Epithelial cell of esophagus (primary cell): ENCODE data around the gene VCL.

Experiments used
- DNase-seq: peaks from one replicate; pipeline ENCODE4 v3.0.0; 2010; ENCODE audit warnings: low read depth
- H3K4me3 ChIP-seq: 2 replicates; pipeline ENCODE4 v1.5.1; 2011; ENCODE audit warnings: mild to moderate bottlenecking, low read length, control low read depth
- TF ChIP-seq, protein P1 (sequence below): IDR thresholded peaks from 2 replicates; pipeline ENCODE4 v1.5.1; 2011; ENCODE audit warnings: low read depth, mild to moderate bottlenecking, low read length, control low read depth, inconsistent platforms; ENCODE audit not compliant: insufficient read depth; ENCODE audit errors: missing control alignments

VCL gene

DNA sequence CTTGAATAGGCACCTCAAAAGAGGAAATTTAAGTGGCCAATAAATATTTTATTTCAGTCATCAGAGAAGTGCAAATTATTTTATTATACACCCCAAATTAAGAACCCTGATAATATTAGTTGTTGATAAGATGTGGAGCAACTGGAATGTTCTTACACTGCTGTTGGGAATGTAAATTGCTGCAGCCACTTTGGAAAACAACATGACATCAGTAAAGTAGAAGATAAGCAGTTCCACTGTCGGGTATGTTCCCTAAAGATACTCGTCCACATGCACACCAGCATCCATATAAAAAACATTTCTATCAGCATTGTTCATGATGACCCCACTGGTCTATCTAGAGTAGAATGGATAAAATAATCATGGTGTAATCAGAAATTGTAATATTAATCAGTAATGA lies 46.5 kb downstream of the VCL start:
- no peak for DNase-seq
- TF ChIP-seq, protein P1, sequence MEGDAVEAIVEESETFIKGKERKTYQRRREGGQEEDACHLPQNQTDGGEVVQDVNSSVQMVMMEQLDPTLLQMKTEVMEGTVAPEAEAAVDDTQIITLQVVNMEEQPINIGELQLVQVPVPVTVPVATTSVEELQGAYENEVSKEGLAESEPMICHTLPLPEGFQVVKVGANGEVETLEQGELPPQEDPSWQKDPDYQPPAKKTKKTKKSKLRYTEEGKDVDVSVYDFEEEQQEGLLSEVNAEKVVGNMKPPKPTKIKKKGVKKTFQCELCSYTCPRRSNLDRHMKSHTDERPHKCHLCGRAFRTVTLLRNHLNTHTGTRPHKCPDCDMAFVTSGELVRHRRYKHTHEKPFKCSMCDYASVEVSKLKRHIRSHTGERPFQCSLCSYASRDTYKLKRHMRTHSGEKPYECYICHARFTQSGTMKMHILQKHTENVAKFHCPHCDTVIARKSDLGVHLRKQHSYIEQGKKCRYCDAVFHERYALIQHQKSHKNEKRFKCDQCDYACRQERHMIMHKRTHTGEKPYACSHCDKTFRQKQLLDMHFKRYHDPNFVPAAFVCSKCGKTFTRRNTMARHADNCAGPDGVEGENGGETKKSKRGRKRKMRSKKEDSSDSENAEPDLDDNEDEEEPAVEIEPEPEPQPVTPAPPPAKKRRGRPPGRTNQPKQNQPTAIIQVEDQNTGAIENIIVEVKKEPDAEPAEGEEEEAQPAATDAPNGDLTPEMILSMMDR = no peak

DNA sequence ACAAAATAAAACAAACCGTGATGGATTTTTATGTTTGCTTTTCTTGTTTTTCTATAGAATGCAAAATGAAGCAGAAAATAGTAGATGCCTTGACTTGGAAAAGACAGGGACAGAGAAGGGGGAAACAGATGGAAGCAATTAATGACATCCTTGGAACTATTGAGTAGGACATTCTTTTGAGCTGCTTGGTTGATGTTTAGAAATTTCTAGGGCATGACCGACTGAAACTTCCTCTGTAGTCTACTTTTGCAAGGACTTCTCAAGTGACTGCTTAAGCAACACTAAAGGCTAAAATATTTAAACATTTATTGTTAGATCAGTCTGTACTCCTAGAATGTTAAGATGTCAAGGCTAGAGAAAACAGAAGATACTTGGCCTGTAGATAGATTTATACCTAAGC lies 49.4 kb downstream of the VCL start:
- DNase-seq = no peak
- no peak overlapping the region for H3K4me3 ChIP-seq
- TF ChIP-seq, protein P1 = no peak

More for the DNA sequence above, 46.5 kb downstream of the VCL start:
- no peak overlapping the region for H3K4me3 ChIP-seq

DNA sequence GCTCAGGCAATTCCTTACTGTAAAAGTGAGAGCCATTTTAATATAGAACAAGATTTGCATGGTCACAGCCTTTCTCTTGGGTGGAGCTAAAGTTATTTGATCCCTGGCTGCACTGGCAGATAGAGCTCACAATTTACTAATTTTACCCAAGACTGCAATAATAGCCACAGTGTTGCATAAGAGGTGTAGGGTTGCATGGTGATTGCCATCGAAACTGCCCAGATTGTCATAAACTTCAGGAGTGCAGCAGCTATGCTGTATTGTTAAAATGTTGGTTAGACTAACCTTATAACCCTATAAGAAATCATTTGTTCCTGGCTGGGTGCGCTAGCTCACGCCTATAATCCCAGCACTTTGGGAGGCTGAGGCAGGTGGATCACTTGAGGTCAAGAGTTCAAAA lies 50.0 kb downstream of the VCL start:
- DNase-seq = no peak
- TF ChIP-seq, protein P1 = no peak
- H3K4me3 ChIP-seq = no peak overlapping the region

DNA sequence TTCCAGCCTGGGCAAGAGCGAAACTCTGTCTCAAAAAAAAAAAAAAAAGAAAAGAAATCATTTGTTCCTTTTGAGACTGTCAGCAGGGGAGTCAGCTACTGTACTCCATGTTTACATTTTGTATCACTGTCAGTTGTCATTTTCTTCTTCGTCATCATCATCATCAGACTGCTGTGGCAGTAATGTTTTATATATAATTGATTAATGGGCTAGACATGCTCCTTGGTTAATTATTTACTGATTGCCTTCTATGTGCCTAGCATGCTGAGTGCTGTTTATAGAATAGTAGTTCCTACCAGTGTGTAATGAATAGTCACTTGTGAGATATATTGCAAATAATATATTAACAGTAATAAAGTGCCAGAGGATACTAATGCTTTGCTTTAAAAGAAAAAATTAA lies 50.5 kb downstream of the VCL start:
- no peak for DNase-seq
- no peak overlapping the region for H3K4me3 ChIP-seq
- TF ChIP-seq, protein P1 = no peak

DNA sequence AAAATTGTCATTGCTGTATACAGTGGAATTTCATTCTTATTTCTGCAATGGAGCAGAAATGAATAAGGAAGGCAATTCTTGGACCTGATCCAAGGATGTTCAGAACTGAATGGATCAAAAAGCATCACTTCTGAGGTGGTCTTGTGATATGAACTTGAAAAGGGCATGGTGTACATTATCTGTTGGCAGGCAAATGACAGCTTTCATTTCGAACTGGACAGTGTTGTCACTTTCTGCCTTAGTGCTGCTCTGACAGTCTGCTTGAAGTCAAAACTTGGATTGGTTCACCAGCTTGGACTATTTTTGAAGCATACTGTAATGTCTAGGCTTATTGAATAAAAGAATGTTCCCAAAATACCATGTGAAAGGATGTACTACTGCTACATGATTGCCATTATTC lies 52.0 kb downstream of the VCL start:
- H3K4me3 ChIP-seq = no peak overlapping the region

DNA sequence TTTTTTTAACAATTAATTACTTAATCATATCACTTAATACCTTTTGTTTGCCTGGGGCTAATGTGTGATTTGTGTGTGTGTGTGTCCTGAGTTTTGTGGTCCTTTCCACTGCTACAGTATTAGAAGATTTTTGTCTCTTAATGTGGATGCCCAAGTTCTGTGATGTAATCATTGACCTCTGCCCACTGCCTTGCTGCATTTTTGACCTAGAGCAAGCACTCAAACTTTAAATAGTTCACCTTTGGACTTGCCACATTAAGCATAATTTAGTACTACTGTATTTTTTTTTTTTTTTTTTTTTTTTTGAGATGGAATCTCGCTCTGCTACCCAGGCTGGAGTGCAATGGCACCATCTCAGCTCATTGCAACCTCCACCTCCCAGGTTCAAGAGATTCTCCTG lies 52.7 kb downstream of the VCL start:
- no peak for DNase-seq
- TF ChIP-seq, protein P1 = no peak
- H3K4me3 ChIP-seq = no peak overlapping the region

More for the DNA sequence above, 52.0 kb downstream of the VCL start:
- no peak for DNase-seq
- TF ChIP-seq, protein P1 = no peak

DNA sequence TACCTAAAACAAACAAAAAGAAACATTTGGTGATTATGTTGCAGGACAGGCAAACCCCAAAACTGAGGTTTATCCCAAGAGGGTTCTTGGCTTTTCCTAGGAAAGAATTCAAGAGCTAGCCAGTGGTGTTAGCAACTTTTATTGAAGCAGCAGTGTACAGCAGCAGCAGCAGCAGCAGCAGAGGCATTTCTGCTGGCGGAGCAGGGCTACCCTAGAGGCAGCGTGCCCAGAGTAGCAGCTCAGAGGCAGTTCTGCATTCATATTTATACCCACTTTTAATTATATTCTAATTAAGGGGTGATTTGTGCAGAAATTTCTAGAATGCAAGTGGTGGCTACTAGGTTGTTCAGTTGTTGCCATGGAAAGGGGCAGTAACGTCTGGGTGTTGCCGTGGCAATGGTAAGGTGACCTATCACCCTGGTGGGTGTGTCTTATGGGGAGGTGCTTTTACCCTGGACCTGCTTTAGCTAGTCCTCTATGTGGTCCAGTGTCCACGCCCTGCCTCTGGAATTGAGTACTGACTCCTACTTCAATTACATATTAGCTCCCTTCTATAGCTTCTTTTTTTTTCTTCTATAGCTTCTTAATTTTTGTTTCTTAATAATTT lies 53.9 kb downstream of the VCL start:
- no peak overlapping the region for H3K4me3 ChIP-seq
- DNase-seq = peak; percentile 27
- TF ChIP-seq, protein P1 = no peak
